OCI-LY7 (cell line): ENCODE results near the gene IL17A. TPM values are rescaled to one million over a fixed set of nuclear protein-coding genes. Genes with fewer than 3 reads are reported as not detected.

Experiments
- BruUV-seq: library from RNA; stranded (reverse); fragments of 400-500 nt; replicated peaks from 2 replicates; lab custom pipeline; 2021; lab: Mats Ljungman, UMichigan
- CTCF ChIA-PET: fragments of 300-600 bp; sonication (Branson Sonifier 250); formaldehyde crosslinking; loops from one replicate; lab custom pipeline; 2022; ENCODE audit warnings: antibody characterized with exemption; ENCODE audit not compliant: unreplicated experiment; lab: Charles Lee
- POLR2A ChIA-PET: fragments of 300-600 bp; sonication (Branson Sonifier 250); formaldehyde crosslinking; loops from one replicate; lab custom pipeline; 2022; ENCODE audit warnings: antibody characterized with exemption; lab: Charles Lee
- DNase-seq: peaks from one replicate; pipeline ENCODE4 v3.0.0-alpha.2; 2015; ENCODE audit warnings: low spot score
- H2AFZ ChIP-seq: fragments of 200-600 bp; sonication (generic), shearing (Covaris generic); 2 replicates; pipeline ENCODE4 v1.6.1; 2014; ENCODE audit warnings: mild to moderate bottlenecking, antibody characterized with exemption, low read length, moderate library complexity
- H3K27ac ChIP-seq: fragments of 200-600 bp; sonication (generic); 2 replicates; pipeline ENCODE4 v1.5.1; 2014; ENCODE audit warnings: mixed run types, low read depth, mild to moderate bottlenecking, moderate library complexity, low read length, inconsistent platforms; ENCODE audit not compliant: poor library complexity, severe bottlenecking
- H3K36me3 ChIP-seq: fragments of 200-600 bp; sonication (generic); 2 replicates; pipeline ENCODE4 v1.6.1; 2014; ENCODE audit warnings: mild to moderate bottlenecking, antibody characterized with exemption, low read length, moderate library complexity, mixed read lengths; ENCODE audit not compliant: insufficient read depth
- H3K4me1 ChIP-seq: fragments of 200-600 bp; sonication (generic); 2 replicates; pipeline ENCODE4 v1.5.1; 2014; ENCODE audit warnings: mild to moderate bottlenecking, low read length; ENCODE audit not compliant: insufficient read depth, poor library complexity, severe bottlenecking
- H3K4me2 ChIP-seq: fragments of 200-600 bp; sonication (generic); 2 replicates; pipeline ENCODE4 v1.6.1; 2014; ENCODE audit warnings: mild to moderate bottlenecking, low read length
- H3K4me3 ChIP-seq: fragments of 200-600 bp; sonication (generic); 2 replicates; pipeline ENCODE4 v1.5.1; 2014; ENCODE audit warnings: mild to moderate bottlenecking, low read depth, low read length; ENCODE audit not compliant: poor library complexity, severe bottlenecking
- H3K79me2 ChIP-seq: fragments of 200-600 bp; sonication (generic); 2 replicates; pipeline ENCODE4 v1.6.1; 2016; ENCODE audit warnings: low read depth, mild to moderate bottlenecking, low read length, moderate library complexity, mixed read lengths; ENCODE audit not compliant: insufficient read depth
- H3K9me2 ChIP-seq: fragments of 200-600 bp; sonication (generic); 2 replicates; pipeline ENCODE4 v1.6.1; 2016; ENCODE audit warnings: mild to moderate bottlenecking, low read length, mixed read lengths; ENCODE audit not compliant: insufficient read depth
- H3K9me3 ChIP-seq: fragments of 200-600 bp; sonication (generic); 2 replicates; pipeline ENCODE4 v1.6.1; 2014; ENCODE audit warnings: mild to moderate bottlenecking, mixed run types, low read length, mixed read lengths
- H4K20me1 ChIP-seq: fragments of 200-600 bp; sonication (generic); 2 replicates; pipeline ENCODE4 v1.6.1; 2014; ENCODE audit warnings: mild to moderate bottlenecking, antibody characterized with exemption, low read length, moderate library complexity, mixed read lengths; ENCODE audit not compliant: insufficient read depth
- EZH2phosphoT487 ChIP-seq: fragments of 200-600 bp; sonication (generic); IDR thresholded peaks from 2 replicates; pipeline ENCODE4 v1.6.1; 2018; ENCODE audit warnings: low read depth, borderline replicate concordance, mild to moderate bottlenecking, mixed run types, antibody characterized with exemption, low read length, moderate library complexity, mixed read lengths
- intact Hi-C: fragments of 100-400 bp; cut with micrococcal nuclease; formaldehyde crosslinking; loops from one replicate; pipeline ENCODE4 v1.10.0; 2022; ENCODE audit not compliant: unreplicated experiment
- total RNA-seq, 2 experiments: library from RNA; depleted of rRNA in 1 of 2; stranded (reverse); fragments of >200 nt in 1 of 2; shearing (Covaris generic) in 1 of 2; gene quantifications; 2 replicates each; pipeline ENCODE4 v1.2.3, GENCODE V29; 2014 to 2022
- TF ChIP-seq, protein P1 (sequence below): fragments of 200-600 bp; sonication (generic); conservative IDR thresholded peaks from 2 replicates; pipeline ENCODE4 v1.5.1; 2014; ENCODE audit warnings: mild to moderate bottlenecking, antibody characterized with exemption, low read length, moderate library complexity, mixed read lengths

Gene IL17A
- total RNA-seq, 2 experiments from 2014 or later, result not detected

DNA sequence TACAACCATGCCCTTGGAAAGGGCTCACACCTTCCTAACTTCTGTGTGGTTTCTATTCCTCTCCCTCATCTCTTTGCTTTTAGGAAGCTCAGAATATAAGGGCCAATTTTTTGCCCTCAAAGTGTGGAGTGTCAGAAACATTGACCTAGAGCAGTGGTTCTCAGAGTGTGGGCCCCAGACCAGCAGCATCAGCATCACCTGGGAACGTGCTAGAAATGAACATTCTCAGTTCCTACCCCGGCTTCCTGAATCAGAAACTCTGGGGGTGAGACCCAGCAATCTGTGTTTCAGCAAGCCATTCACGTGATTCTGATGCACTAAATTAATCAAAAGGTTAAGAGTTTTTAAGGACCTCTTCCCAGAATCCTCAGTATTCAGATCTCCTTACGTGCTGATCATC lies 47.9 kb upstream of the IL17A start:
- TF ChIP-seq, protein P1, sequence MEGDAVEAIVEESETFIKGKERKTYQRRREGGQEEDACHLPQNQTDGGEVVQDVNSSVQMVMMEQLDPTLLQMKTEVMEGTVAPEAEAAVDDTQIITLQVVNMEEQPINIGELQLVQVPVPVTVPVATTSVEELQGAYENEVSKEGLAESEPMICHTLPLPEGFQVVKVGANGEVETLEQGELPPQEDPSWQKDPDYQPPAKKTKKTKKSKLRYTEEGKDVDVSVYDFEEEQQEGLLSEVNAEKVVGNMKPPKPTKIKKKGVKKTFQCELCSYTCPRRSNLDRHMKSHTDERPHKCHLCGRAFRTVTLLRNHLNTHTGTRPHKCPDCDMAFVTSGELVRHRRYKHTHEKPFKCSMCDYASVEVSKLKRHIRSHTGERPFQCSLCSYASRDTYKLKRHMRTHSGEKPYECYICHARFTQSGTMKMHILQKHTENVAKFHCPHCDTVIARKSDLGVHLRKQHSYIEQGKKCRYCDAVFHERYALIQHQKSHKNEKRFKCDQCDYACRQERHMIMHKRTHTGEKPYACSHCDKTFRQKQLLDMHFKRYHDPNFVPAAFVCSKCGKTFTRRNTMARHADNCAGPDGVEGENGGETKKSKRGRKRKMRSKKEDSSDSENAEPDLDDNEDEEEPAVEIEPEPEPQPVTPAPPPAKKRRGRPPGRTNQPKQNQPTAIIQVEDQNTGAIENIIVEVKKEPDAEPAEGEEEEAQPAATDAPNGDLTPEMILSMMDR, result no peak
- TF ChIP-seq EZH2phosphoT487, result no peak
- Histone ChIP-seq H3K4me1 (no peaks in the 10 kb centered on the region), H3K36me3 (no peaks in the 10 kb centered on the region), H3K9me2 (no peaks in the 10 kb centered on the region), H3K9me3 (no peaks in the 10 kb centered on the region), H3K79me2 (no peaks in the 10 kb centered on the region), H3K4me2 (no peak overlapping the region), H2AFZ (no peak overlapping the region), H3K4me3 (no peak overlapping the region), H4K20me1 (no peaks in the 10 kb centered on the region), H3K27ac (no peak overlapping the region)
- POLR2A ChIA-PET, result no interaction called here
- BruUV-seq, result no TSS peak
- intact Hi-C loops, result no loop called here
- CTCF ChIA-PET, result interaction anchor here (0.6 kb wide), 1 partner anchor 9 kb away, joined by 3 read pairs; no protein-coding TSS in a partner anchor
- no peak for DNase-seq

DNA sequence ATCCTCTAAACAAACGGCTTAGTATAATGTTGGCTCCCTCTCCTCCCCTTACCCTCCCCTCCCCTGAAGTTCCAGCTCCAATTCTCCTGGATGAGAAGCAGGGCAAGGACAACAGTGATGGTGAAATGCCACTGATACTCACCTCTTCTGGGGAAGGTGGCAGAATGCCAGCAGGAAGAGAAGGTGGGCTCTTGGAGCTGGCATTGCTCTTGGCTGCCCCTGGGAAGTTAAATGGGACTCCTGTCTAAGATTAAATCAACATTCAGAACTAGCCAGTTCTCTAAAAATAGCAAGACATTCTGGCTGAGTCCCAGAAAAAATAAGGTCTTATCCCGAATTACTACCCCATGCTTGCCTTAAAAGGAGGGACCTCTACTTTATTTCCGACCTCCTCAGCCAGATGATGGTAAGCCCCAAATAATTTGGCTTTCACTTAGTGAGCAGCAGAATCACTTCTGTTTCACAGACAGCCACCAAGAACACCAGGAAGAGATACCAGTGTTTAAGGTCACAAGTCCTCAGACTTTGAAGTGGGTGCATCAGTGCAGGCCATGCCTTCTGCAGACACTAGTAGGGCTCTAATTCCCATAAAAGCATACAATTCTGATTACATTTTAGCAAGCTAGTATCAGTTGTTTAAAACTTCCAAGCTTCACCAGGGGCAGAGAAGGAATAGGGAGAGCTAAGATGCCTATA lies 46.0 kb upstream of the IL17A start:
- BruUV-seq, result no TSS peak

DNA sequence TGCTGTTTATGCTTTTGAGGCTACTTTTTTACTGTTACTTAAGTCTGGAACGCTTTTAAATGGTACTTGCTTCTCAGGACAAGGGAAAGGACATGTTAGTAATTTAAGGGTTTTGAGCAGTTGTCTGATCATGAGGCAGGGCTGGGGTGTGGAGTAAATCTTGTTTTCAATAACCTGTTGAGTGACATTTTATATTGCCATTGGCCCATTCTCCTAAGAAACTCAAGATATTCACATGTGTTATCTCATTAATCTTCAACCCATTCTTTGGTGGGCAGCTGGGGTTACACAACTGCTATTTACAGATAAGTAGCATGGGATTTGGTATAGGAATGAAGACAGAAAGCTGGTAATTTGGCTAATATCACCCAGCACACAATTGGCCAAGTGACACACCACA lies 44.6 kb upstream of the IL17A start:
- Histone ChIP-seq H3K4me3 (no peak overlapping the region), H3K79me2 (no peaks in the 10 kb centered on the region), H3K36me3 (no peaks in the 10 kb centered on the region), H3K9me3 (no peaks in the 10 kb centered on the region), H4K20me1 (no peaks in the 10 kb centered on the region), H2AFZ (no peak overlapping the region), H3K4me1 (no peaks in the 10 kb centered on the region), H3K27ac (no peak overlapping the region), H3K9me2 (no peaks in the 10 kb centered on the region), H3K4me2 (no peak overlapping the region)
- TF ChIP-seq, protein P1, result no peak
- no peak for TF ChIP-seq EZH2phosphoT487
- no peak for DNase-seq
- POLR2A ChIA-PET, result no interaction called here
- CTCF ChIA-PET, result no interaction called here
- intact Hi-C loops, result no loop called here
- BruUV-seq, result no TSS peak

More for the DNA sequence above, 46.0 kb upstream of the IL17A start:
- Histone ChIP-seq H3K36me3 (no peaks in the 10 kb centered on the region), H2AFZ (no peak overlapping the region), H3K79me2 (no peaks in the 10 kb centered on the region), H3K4me3 (no peak overlapping the region), H3K9me2 (no peaks in the 10 kb centered on the region), H3K9me3 (no peaks in the 10 kb centered on the region), H4K20me1 (no peaks in the 10 kb centered on the region), H3K27ac (no peak overlapping the region), H3K4me1 (no peaks in the 10 kb centered on the region), H3K4me2 (no peak overlapping the region)
- ChIA-PET CTCF (no interaction called here), POLR2A (interaction anchor here (0.6 kb wide), 1 partner anchor 13 kb away, joined by 4 read pairs; no protein-coding TSS in a partner anchor)
- intact Hi-C loops, result no loop called here
- no peak for TF ChIP-seq EZH2phosphoT487
- TF ChIP-seq, protein P1, result no peak
- no peak for DNase-seq
